ENCODE results near the gene PLSCR1.

PLSCR1 gene

GRCh38 chr3:146473726-146474125, 70.7 kb downstream of the PLSCR1 start:
- DNase-seq (ENCODE audit: low read depth), result no peak

- DNase-seq (ENCODE audit: low read depth), result no peak
Measured at GRCh38 chr3:146472611-146473010, 71.8 kb downstream of the PLSCR1 start.

- DNase-seq (ENCODE audit: low read depth), result no peak
Measured at GRCh38 chr3:146471012-146471411, 73.4 kb downstream of the PLSCR1 start.

DNA sequence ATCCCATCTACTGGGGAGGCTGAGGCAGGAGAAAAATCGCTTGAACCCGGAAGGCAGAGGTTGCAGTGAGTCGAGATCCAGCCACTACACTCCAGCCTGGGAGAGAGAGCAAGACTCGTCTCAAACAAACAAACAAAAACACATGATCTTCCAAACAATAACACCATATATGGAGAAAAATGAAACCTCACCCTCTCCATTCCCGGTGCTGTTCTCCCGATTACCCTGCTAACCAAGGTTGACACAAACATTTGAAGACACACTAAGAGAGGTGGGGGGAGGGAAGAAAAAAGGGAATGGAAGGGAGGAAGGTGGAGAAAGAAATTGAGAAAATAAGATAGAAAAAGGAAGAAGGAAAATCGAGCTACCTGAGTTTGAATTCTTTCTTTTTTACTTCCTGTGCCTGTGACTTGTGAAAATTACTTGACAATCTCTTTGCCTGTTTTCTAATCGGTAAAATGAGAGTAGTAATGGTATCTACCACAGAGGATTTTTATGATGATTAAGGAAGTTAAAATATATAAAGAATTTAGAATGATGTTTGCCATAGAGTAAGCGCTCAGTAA, 73.9 kb downstream of the PLSCR1 start:
- no peak for DNase-seq (ENCODE audit: low read depth)

DNA sequence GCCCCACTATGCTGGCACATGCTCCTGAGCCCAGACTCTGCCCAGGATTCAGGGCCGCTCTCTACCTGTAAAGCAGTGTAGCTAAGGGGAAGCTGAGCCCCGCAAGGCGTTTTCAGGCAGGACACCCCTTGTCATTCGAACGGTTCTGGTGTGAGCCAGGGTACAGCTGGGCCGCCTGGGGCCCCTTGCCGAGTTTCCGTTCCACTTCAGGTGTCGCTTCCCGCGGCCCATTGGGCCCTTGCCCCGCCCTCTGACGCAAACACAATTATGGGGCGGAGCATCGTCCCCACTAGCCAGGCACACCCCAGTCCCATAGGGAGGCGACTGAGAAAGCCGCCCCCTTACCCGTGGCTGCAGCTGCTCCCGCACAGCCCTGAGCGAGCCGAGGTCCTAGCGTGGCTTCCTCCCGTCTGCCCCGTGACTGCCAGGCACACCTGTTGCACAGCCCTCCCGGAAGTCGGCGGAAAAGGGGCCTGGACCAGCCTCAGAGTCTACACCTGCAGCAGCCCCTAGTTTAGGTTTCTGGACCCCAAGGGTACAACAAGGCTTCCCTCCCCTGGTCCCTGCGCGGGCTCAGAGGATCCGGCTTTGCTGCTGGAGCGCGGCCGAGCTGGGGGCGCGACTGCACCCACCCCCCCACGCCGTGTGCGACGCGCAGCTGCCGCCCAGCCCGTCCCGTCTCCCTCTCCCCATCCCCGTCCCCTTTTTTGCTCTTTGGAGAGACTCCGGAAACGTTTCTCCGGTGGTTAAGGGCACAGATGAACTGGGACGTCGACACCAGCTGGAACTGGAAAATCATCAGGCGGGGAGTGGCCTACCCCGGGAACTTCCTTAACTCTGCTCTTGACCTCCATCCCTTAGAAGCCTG, 75.0 kb downstream of the PLSCR1 start, which contains the start of gene PLSCR2:
Gene PLSCR2, minus strand, starts transcription at position 412 of the 868 bp plus-strand sequence. CDS start 9,657 bp downstream, outside the sequence.
- DNase-seq (ENCODE audit: low read depth), result peak; percentile 30

- no peak for DNase-seq (ENCODE audit: low read depth)
Measured at GRCh38 chr3:146468671-146469149, 75.7 kb downstream of the PLSCR1 start.

DNA sequence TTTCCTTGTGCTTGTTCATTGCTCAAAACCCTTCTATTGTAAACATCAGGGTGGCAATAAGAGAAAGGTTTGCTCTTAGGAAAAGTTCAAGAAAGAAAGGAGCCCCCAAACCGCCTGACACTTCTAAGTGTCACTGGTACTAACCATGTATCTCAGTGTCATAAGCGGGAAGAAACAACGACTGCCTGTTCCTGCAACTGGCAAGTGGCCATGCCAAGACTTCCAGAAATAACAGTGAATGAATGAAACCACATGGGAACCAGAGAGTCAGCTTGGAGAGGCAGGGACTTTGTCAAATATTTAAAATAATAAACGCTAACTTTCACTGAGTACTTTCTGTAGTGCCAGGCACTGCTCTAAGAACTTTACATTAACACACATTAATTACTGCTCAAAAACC, 76.2 kb downstream of the PLSCR1 start:
- no peak for DNase-seq (ENCODE audit: low read depth)

- no peak for DNase-seq (ENCODE audit: low read depth)
Measured at GRCh38 chr3:146466604-146467003, 77.8 kb downstream of the PLSCR1 start.

DNA sequence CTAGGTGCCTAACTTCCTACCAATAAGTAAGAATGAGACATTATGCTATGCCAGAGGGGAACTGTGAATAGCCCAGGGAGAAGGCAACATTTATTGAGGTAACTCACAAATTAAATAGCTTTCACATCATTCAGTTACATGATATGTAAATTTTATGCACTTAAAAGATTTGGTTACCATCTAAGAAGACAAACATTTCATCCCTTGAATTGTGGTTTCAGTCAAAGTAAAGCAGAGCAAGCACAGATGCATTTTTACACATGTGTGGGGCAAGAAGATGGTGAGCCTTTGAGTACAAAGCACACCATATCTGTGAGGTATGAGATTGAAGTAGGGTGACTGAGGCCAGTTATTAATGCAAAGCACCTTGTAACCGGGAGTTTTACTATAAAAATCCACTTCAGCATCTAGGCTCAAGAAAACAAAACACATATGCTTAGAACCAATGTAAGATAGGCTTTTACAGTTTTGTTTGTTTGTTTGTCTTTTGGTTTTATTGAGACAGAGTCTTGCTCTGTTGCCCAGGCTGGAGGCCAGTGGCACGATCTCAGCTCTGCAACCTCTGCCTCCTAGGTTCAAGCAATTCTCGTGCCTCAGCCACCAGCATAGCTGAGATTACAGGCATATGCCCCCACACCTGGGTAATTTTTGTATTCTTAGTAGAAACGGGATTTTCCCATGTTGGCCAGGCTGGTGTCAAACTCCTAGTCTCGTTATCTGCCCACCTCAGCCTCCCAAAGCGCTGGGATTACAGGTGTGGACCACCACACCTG, 78.5 kb downstream of the PLSCR1 start:
- no peak for DNase-seq (ENCODE audit: low read depth)
